Uterus (tissue), 2 donors: ENCODE results near the gene CHRNA4.

Experiments
- POLR2A ChIP-seq, 2 donors: fragments of 450-650 bp; IDR thresholded peaks; one replicate each; pipeline ENCODE4 v1.6.1; 2016; ENCODE audit warnings: antibody characterized with exemption in 2 of 2, mild to moderate bottlenecking in 1 of 2, moderate library complexity in 1 of 2
- TF ChIP-seq, protein P1 (sequence below), 4 experiments: fragments of 200-600 bp in 2 of 4; fragments of 450-650 bp in 2 of 4; sonication (generic) in 2 of 4; IDR thresholded peaks; one replicate each; pipeline ENCODE4 v1.5.1; 2016 to 2019; ENCODE audit warnings: antibody characterized with exemption in 4 of 4, mild to moderate bottlenecking in 2 of 4, moderate library complexity in 1 of 4

DNA sequence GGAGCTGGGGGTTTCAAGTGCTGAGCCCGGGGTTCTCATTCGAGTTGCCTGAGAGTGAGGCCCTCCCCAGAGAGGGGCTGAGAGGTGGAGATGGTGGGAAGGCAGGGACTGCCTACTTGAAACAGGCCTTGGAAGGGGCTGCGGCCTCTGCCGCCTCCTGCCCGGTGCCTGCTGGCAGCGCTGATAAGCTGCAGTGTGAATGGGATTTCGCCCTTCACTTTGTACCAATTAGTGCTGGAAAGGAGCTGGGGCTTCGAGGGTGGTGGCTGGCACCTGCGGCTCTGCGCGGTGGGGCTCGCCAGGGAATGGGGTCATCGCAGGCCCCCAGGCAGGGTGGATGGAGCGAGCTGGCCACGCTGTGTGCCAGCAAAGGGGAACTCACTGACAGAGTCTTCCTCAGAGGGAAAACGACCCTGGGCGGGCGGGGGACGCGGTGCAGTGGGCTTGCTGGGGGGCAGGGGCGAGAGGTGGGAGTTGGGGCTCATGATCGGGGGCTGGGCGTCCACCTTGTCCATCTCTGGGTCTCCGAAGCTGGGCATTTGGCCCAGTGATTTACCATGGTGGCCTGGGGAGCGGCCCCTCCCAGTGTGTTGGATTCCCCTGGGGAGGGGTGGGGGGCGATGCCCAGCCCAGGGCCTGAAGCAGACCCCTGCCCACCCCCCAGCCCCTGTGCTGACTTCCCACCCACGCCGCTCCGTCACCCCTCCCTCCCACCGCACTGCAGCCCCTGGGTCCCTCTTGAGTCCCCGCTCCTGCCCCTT is 45.2 kb downstream of the CHRNA4 start:
- TF ChIP-seq, protein P1, sequence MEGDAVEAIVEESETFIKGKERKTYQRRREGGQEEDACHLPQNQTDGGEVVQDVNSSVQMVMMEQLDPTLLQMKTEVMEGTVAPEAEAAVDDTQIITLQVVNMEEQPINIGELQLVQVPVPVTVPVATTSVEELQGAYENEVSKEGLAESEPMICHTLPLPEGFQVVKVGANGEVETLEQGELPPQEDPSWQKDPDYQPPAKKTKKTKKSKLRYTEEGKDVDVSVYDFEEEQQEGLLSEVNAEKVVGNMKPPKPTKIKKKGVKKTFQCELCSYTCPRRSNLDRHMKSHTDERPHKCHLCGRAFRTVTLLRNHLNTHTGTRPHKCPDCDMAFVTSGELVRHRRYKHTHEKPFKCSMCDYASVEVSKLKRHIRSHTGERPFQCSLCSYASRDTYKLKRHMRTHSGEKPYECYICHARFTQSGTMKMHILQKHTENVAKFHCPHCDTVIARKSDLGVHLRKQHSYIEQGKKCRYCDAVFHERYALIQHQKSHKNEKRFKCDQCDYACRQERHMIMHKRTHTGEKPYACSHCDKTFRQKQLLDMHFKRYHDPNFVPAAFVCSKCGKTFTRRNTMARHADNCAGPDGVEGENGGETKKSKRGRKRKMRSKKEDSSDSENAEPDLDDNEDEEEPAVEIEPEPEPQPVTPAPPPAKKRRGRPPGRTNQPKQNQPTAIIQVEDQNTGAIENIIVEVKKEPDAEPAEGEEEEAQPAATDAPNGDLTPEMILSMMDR (IDR thresholded peaks at IDR 0.05) = no peak
- TF ChIP-seq POLR2A (IDR thresholded peaks at IDR 0.05) = no peak
